Measurements from ENCODE around the gene SOX13. TPM values are rescaled to one million over a fixed set of nuclear protein-coding genes. Genes with fewer than 3 reads are reported as not detected.

The SOX13 gene
- total and polyA plus RNA-seq, 8 donors, result 4.1 to 42.6 (median 11.1) TPM

- intact Hi-C loops (cut with DNase I; ENCODE audit: low total_unique reads), result loop anchor here (5.0 kb wide), 3 partner anchors 50 to 265 kb away; partner anchors contain the start of gene SNRPE
- DNase-seq, result no peak
- no peak for TF ChIP-seq POLR2AphosphoS5 (IDR thresholded peaks at IDR 0.05)
- no peak overlapping the region for H3K4me3 ChIP-seq
- no peaks in the 10 kb centered on the region for H3K9me3 ChIP-seq
- WGBS, 5 donors, result 44 to 50% (median 47%) methylated on average over 6 to 7 of the region's 7 CpGs
- no peaks in the 10 kb centered on the region for H3K27me3 ChIP-seq
- peaks cover 21 to 57% (median 39%) of the 10 kb centered on the region in 4 donors for H3K4me1 ChIP-seq
- H3K36me3 ChIP-seq, result peaks cover 13 to 46% (median 46%) of the 10 kb centered on the region in 4 donors
- peak overlapping the region in 4 of 5 donors; percentile 9 to 67 (median 58) for H3K27ac ChIP-seq
Observed at GRCh38 chr1:204126956-204127355, 54.0 kb downstream of the SOX13 start.

- intact Hi-C loops (cut with DNase I; ENCODE audit: low total_unique reads), result loop anchor here (5.0 kb wide), 3 partner anchors 50 to 265 kb away; partner anchors contain the start of gene SNRPE
- 18 to 37% (median 31%) methylated on average over 5 of the region's 5 CpGs for WGBS, 5 donors
- Histone ChIP-seq H3K4me3 (no peak overlapping the region), H3K36me3 (peaks cover 13 to 38% (median 38%) of the 10 kb centered on the region in 4 donors), H3K27ac (peak overlapping the region in 4 of 5 donors; percentile 9 to 67 (median 58)), H3K4me1 (peaks cover 21 to 57% (median 39%) of the 10 kb centered on the region in 4 donors), H3K27me3 (no peaks in the 10 kb centered on the region), H3K9me3 (no peaks in the 10 kb centered on the region)
- TF ChIP-seq CTCF (IDR thresholded peaks at IDR 0.05) (peak in 5 of 7 experiments; percentile 88 to 97 (median 95)), POLR2A (IDR thresholded peaks at IDR 0.05) (no peak), EP300 (IDR thresholded peaks at IDR 0.05) (no peak), POLR2AphosphoS5 (IDR thresholded peaks at IDR 0.05) (peak in 2 of 3 donors; percentile 44 to 68)
- peak; percentile 72 to 84 for DNase-seq
Observed at GRCh38 chr1:204127597-204128242, 54.8 kb downstream of the SOX13 start.

GRCh38 chr1:204128464-204128963 is 55.6 kb downstream of the SOX13 start:
- H3K27ac ChIP-seq, result peak overlapping the region in 3 of 5 donors; percentile 68 to 79 (median 71)
- H3K4me3 ChIP-seq, result no peak overlapping the region
- 70 to 86% (median 79%) methylated on average over 4 of the region's 4 CpGs for WGBS, 5 donors

GRCh38 chr1:204128964-204129896 is 56.3 kb downstream of the SOX13 start:
- H3K27me3 ChIP-seq, result no peaks in the 10 kb centered on the region
- intact Hi-C loops (cut with DNase I; ENCODE audit: low total_unique reads), result loop anchor here (5.0 kb wide), 3 partner anchors 52 to 267 kb away; partner anchors contain the start of gene SNRPE
- DNase-seq, result peak; percentile 78 to 93
- H3K4me1 ChIP-seq, result peaks cover 21 to 57% (median 39%) of the 10 kb centered on the region in 4 donors
- peak overlapping the region; percentile 31 to 34 (median 34) for H3K4me3 ChIP-seq
- peak overlapping the region; percentile 13 to 79 (median 68) for H3K27ac ChIP-seq
- TF ChIP-seq CTCF (IDR thresholded peaks at IDR 0.05), result peak in 6 of 7 experiments; percentile 33 to 94 (median 86)
- peak in 1 of 3 donors; percentile 41 for TF ChIP-seq POLR2AphosphoS5 (IDR thresholded peaks at IDR 0.05)
- no peak for TF ChIP-seq EP300 (IDR thresholded peaks at IDR 0.05)
- 7 to 22% (median 13%) methylated on average over 25 to 29 of the region's 29 CpGs for WGBS, 5 donors
- H3K36me3 ChIP-seq, result peaks cover 12 to 29% (median 28%) of the 10 kb centered on the region in 4 donors
- no peaks in the 10 kb centered on the region for H3K9me3 ChIP-seq

More at GRCh38 chr1:204128464-204128963, 55.6 kb downstream of the SOX13 start:
- H3K36me3 ChIP-seq, result peaks cover 13 to 30% (median 30%) of the 10 kb centered on the region in 4 donors
- intact Hi-C loops (cut with DNase I; ENCODE audit: low total_unique reads), result loop anchor here (5.0 kb wide), 3 partner anchors 51 to 266 kb away; partner anchors contain the start of gene SNRPE
- H3K27me3 ChIP-seq, result no peaks in the 10 kb centered on the region
- no peak for DNase-seq
- TF ChIP-seq CTCF (IDR thresholded peaks at IDR 0.05), result no peak
- TF ChIP-seq POLR2A (IDR thresholded peaks at IDR 0.05), result no peak
- TF ChIP-seq POLR2AphosphoS5 (IDR thresholded peaks at IDR 0.05), result no peak
- peaks cover 21 to 57% (median 39%) of the 10 kb centered on the region in 4 donors for H3K4me1 ChIP-seq
- H3K9me3 ChIP-seq, result no peaks in the 10 kb centered on the region
